Trophoblast cell (in vitro differentiated cells and primary cell): ENCODE results near the gene HEPN1.

Experiments
- DNase-seq, 2 donors: peaks; one replicate each; pipeline ENCODE4 v3.0.0-alpha.2; 2016
- H2AFZ ChIP-seq: 2 replicates; pipeline ENCODE4 v1.6.1; 2013; ENCODE audit warnings: low read length, moderate library complexity, mild to moderate bottlenecking; ENCODE audit not compliant: insufficient read depth, poor library complexity
- H2AK5ac ChIP-seq: 2 replicates; pipeline ENCODE4 v1.6.1; 2013; ENCODE audit warnings: mild to moderate bottlenecking, low read length
- H2BK120ac ChIP-seq: 2 replicates; pipeline ENCODE4 v1.6.1; 2013; ENCODE audit warnings: low read length, mild to moderate bottlenecking, moderate library complexity; ENCODE audit not compliant: insufficient read depth, poor library complexity
- H2BK12ac ChIP-seq: 2 replicates; pipeline ENCODE4 v1.6.1; 2013; ENCODE audit warnings: mild to moderate bottlenecking, low read length, moderate library complexity
- H2BK5ac ChIP-seq: 2 replicates; pipeline ENCODE4 v1.6.1; 2013; ENCODE audit warnings: low read length, low read depth, moderate library complexity, mild to moderate bottlenecking; ENCODE audit not compliant: poor library complexity
- H3K14ac ChIP-seq: 2 replicates; pipeline ENCODE4 v1.6.1; 2013; ENCODE audit warnings: mild to moderate bottlenecking, low read length
- H3K18ac ChIP-seq: 2 replicates; pipeline ENCODE4 v1.6.1; 2013; ENCODE audit warnings: mild to moderate bottlenecking, low read length
- H3K23ac ChIP-seq: 2 replicates; pipeline ENCODE4 v1.6.1; 2013; ENCODE audit warnings: low read length
- H3K27ac ChIP-seq: 2 replicates; pipeline ENCODE4 v1.5.1; 2013; ENCODE audit warnings: low read depth, mild to moderate bottlenecking, inconsistent platforms, low read length, moderate library complexity
- H3K27me3 ChIP-seq: 2 replicates; pipeline ENCODE4 v1.6.1; 2013; ENCODE audit warnings: inconsistent platforms, mild to moderate bottlenecking, low read length, moderate library complexity; ENCODE audit not compliant: insufficient read depth
- H3K36me3 ChIP-seq, 2 experiments: 1 replicate in 1 of 2; 2 replicates in 1 of 2; pipeline ENCODE4 v1.6.1; 2013; ENCODE audit warnings: low read length in 2 of 2, mild to moderate bottlenecking in 2 of 2, moderate library complexity in 1 of 2; ENCODE audit not compliant: insufficient read depth in 2 of 2, control insufficient read depth in 1 of 2
- H3K4ac ChIP-seq: 2 replicates; pipeline ENCODE4 v1.6.1; 2013; ENCODE audit warnings: low read depth, mild to moderate bottlenecking, low read length, moderate library complexity
- H3K4me1 ChIP-seq, 2 experiments: 1 replicate in 1 of 2; 2 replicates in 1 of 2; pipeline ENCODE4 v1.6.1; 2013; ENCODE audit warnings: low read length in 2 of 2, mild to moderate bottlenecking in 2 of 2, moderate library complexity in 1 of 2; ENCODE audit not compliant: insufficient read depth in 2 of 2, control insufficient read depth in 1 of 2
- H3K4me2 ChIP-seq: 2 replicates; pipeline ENCODE4 v1.6.1; 2013; ENCODE audit warnings: inconsistent platforms, mild to moderate bottlenecking, low read length, moderate library complexity
- H3K4me3 ChIP-seq: 2 replicates; pipeline ENCODE4 v1.5.1; 2013; ENCODE audit warnings: mild to moderate bottlenecking, low read depth, low read length, inconsistent platforms
- H3K79me1 ChIP-seq: one replicate; pipeline ENCODE4 v1.6.1; 2013; ENCODE audit warnings: low read length
- H3K79me2 ChIP-seq: 2 replicates; pipeline ENCODE4 v1.6.1; 2013; ENCODE audit warnings: low read length, mild to moderate bottlenecking; ENCODE audit not compliant: control insufficient read depth, insufficient read depth, poor library complexity
- H3K9ac ChIP-seq: 2 replicates; pipeline ENCODE4 v1.6.1; 2013; ENCODE audit warnings: mild to moderate bottlenecking, low read length
- H3K9me3 ChIP-seq: 2 replicates; pipeline ENCODE4 v1.6.1; 2013; ENCODE audit warnings: low read depth, mild to moderate bottlenecking, control low read depth, inconsistent platforms, low read length; ENCODE audit not compliant: insufficient read depth
- H4K12ac ChIP-seq: 2 replicates; pipeline ENCODE4 v1.6.1; 2013; ENCODE audit warnings: low read depth, mild to moderate bottlenecking, low read length, moderate library complexity
- H4K8ac ChIP-seq: 2 replicates; pipeline ENCODE4 v1.6.1; 2013; ENCODE audit warnings: low read depth, mild to moderate bottlenecking, low read length, moderate library complexity
- H4K91ac ChIP-seq: one replicate; pipeline ENCODE4 v1.6.1; 2013; ENCODE audit warnings: low read depth, mild to moderate bottlenecking, low read length, moderate library complexity
- WGBS: extraction: QIAGEN DNeasy Blood & Tissue Kit; methylation state at CpG from one replicate; pipeline ENCODE4 v1.1.7; 2013; ENCODE audit warnings: missing lambda C conversion rate; ENCODE audit not compliant: insufficient read length, insufficient coverage; ENCODE audit errors: extremely low coverage; 5-methylcytosine and 5-hydroxymethylcytosine counted together

The HEPN1 gene

DNA sequence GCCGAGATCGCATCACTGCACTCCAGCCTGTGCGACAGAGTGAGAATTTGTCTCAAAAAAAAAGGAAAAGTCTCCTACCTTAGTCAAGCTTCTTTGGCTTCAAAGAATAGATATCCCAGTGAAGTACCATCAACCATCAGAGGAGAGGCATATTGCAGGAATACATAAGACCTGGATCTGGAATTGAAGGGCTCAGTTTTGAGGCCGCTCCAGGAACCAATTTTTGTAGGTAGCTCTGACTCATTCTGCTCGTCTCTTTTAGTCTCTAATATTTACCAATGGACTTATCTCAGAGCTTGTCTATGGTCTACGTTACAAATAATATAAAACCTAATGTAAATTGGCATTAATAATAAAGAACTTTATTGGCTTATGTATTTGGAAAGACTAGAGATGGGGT lies 26.8 kb downstream of the HEPN1 start:
- H3K79me2 ChIP-seq = no peaks in the 10 kb centered on the region
- H3K79me1 ChIP-seq = no peaks in the 10 kb centered on the region
- H2AK5ac ChIP-seq = no peak overlapping the region
- H3K9ac ChIP-seq = no peak overlapping the region
- no peak overlapping the region for H3K4me3 ChIP-seq
- no peak overlapping the region for H3K18ac ChIP-seq
- no peak overlapping the region for H3K27ac ChIP-seq
- DNase-seq = no peak
- no peak overlapping the region for H4K12ac ChIP-seq
- no peak overlapping the region for H2BK120ac ChIP-seq
- no peak overlapping the region for H4K8ac ChIP-seq
- no peak overlapping the region for H2AFZ ChIP-seq
- H4K91ac ChIP-seq = no peak overlapping the region
- H3K27me3 ChIP-seq = no peaks in the 10 kb centered on the region
- no peak overlapping the region for H3K23ac ChIP-seq
- H3K4me1 ChIP-seq = peaks cover 0 to 3% of the 10 kb centered on the region in 2 experiments
- no peaks in the 10 kb centered on the region for H3K36me3 ChIP-seq
- H2BK5ac ChIP-seq = no peak overlapping the region
- no peak overlapping the region for H3K14ac ChIP-seq
- H3K9me3 ChIP-seq = no peaks in the 10 kb centered on the region
- H3K4ac ChIP-seq = no peak overlapping the region
- WGBS = no CpG with 5 or more reads among the region's 6 CpGs
- no peak overlapping the region for H3K4me2 ChIP-seq
- H2BK12ac ChIP-seq = no peak overlapping the region

DNA sequence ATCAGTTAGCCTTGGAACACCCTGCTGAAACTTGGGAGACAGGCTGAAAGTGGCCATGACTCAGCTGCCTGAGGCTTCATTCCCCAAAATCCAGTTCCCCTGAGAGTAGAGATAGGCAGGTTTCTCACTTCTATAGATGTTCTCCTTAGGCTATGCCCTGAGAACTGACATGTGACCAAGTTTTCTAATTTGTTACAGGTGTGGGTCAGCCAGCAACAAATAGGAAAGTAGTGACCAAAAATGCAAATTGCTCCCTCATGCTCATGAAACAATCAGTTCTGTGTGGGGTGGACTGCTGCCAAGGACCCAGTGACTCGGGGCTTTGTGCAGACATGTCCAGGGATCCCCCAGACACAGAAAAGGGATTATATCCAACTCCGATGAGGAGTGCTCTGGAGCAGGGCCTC lies 27.7 kb downstream of the HEPN1 start:
- Histone ChIP-seq H3K4me1 (peaks cover 0 to 3% of the 10 kb centered on the region in 2 experiments), H3K79me2 (no peaks in the 10 kb centered on the region), H3K4ac (no peak overlapping the region), H3K4me2 (no peak overlapping the region), H3K9ac (no peak overlapping the region), H3K14ac (no peak overlapping the region), H3K79me1 (no peaks in the 10 kb centered on the region), H3K27ac (no peak overlapping the region), H2BK120ac (no peak overlapping the region), H4K91ac (no peak overlapping the region), H2BK12ac (no peak overlapping the region), H2AFZ (no peak overlapping the region), H2BK5ac (no peak overlapping the region), H4K8ac (no peak overlapping the region), H3K23ac (no peak overlapping the region), H3K27me3 (no peaks in the 10 kb centered on the region), H2AK5ac (no peak overlapping the region), H3K18ac (no peak overlapping the region), H4K12ac (no peak overlapping the region), H3K9me3 (no peaks in the 10 kb centered on the region), H3K4me3 (no peak overlapping the region), H3K36me3 (no peaks in the 10 kb centered on the region)
- DNase-seq = peak in 1 of 2 donors; percentile 3
- no CpG with 5 or more reads among the region's 2 CpGs for WGBS

DNA sequence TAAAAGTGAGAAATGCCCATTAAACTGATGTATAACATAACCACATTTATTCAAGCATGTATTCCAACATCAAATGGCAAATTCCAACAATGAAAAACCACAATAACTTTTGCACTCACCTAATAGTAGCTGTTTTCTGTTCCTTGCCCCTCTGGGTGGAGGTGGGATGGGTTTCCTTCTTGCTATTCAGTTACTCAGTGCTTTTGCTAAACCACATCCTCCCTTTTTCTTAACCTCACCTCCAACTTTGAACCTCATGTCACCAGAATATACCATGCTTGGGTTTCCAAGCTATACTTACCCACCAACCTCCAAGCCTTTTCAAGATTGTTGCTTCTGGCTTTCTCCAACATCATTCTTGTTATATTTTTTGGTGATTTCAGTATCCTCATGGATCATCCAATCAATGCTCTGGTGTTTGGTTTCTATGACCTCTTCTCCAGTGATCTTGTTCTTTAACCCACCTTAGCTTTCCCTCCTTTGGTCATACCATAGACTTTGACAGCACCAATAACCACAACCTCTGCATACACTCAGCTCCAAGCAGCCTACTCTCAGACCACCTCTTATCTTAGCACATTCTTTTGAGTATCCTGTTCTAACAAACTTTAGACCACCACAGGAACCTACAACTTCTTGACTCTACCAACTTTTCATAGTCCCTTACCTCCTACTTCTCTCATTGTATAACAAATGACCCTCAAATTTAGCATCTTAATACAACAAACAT lies 31.7 kb downstream of the HEPN1 start:
- no peaks in the 10 kb centered on the region for H3K36me3 ChIP-seq
- no peak overlapping the region for H3K9ac ChIP-seq
- H3K79me2 ChIP-seq = no peaks in the 10 kb centered on the region
- peaks cover 4 to 6% of the 10 kb centered on the region in 2 experiments for H3K4me1 ChIP-seq
- H3K79me1 ChIP-seq = no peaks in the 10 kb centered on the region
- no peaks in the 10 kb centered on the region for H3K27me3 ChIP-seq
- no peak overlapping the region for H2BK12ac ChIP-seq
- H2AFZ ChIP-seq = no peak overlapping the region
- H3K4ac ChIP-seq = no peak overlapping the region
- no peak overlapping the region for H3K23ac ChIP-seq
- peaks cover 1% of the 10 kb centered on the region for H3K9me3 ChIP-seq
- no peak overlapping the region for H3K4me2 ChIP-seq
- H2AK5ac ChIP-seq = no peak overlapping the region
- H2BK120ac ChIP-seq = no peak overlapping the region
- no peak for DNase-seq
- no peak overlapping the region for H4K91ac ChIP-seq
- H3K27ac ChIP-seq = no peak overlapping the region
- H3K4me3 ChIP-seq = no peak overlapping the region
- no peak overlapping the region for H3K14ac ChIP-seq
- no peak overlapping the region for H2BK5ac ChIP-seq
- no peak overlapping the region for H4K12ac ChIP-seq
- no peak overlapping the region for H3K18ac ChIP-seq
- no peak overlapping the region for H4K8ac ChIP-seq

DNA sequence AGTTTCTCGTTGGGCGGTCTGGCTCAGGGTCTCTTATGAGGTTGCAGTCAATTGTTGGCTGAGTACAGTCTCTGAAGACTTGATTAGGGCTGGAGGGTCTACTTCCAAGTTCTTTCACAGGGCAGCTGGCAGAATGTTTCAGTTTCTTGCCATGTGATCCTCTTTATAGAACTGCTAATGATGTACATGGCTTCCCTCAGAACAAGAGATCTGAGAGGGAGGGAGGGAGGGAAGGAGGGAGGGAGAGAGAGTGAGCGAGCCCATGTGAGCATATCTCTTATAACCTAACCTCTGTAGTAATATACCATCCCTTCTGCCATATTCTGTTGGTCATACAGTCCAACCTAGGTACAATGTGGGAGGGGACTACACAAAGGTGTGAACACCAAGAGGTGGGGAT lies 32.3 kb downstream of the HEPN1 start:
- Histone ChIP-seq H2BK120ac (no peak overlapping the region), H4K12ac (no peak overlapping the region), H3K27me3 (no peaks in the 10 kb centered on the region), H3K4ac (no peak overlapping the region), H3K9ac (no peak overlapping the region), H2BK12ac (no peak overlapping the region), H3K27ac (no peak overlapping the region), H2AK5ac (no peak overlapping the region), H3K4me3 (no peak overlapping the region), H2BK5ac (no peak overlapping the region), H2AFZ (no peak overlapping the region), H4K91ac (no peak overlapping the region), H4K8ac (no peak overlapping the region), H3K36me3 (no peaks in the 10 kb centered on the region), H3K79me1 (no peaks in the 10 kb centered on the region), H3K79me2 (no peaks in the 10 kb centered on the region), H3K23ac (no peak overlapping the region), H3K9me3 (peaks cover 1% of the 10 kb centered on the region), H3K4me1 (peaks cover 4 to 6% of the 10 kb centered on the region in 2 experiments), H3K4me2 (no peak overlapping the region), H3K18ac (no peak overlapping the region), H3K14ac (no peak overlapping the region)
- no CpG with 5 or more reads among the region's 3 CpGs for WGBS
- no peak for DNase-seq
